K562 (cell line): ENCODE measurements around the gene SCARF2. TPM values are rescaled to one million over a fixed set of nuclear protein-coding genes. Genes with fewer than 3 reads are reported as not detected.

Source experiments
- CSDE1 ChIP-seq, 2 experiments: fragments of 450-650 bp; IDR thresholded peaks; 2 replicates each; pipeline ENCODE4 v1.6.1; 2016; ENCODE audit warnings: mild to moderate bottlenecking in 1 of 2
- CTBP1 ChIP-seq: fragments of 450-650 bp; IDR thresholded peaks from 2 replicates; pipeline ENCODE4 v1.6.1; 2016; ENCODE audit warnings: borderline replicate concordance
- DPF2 ChIP-seq: fragments of 450-650 bp; IDR thresholded peaks from 2 replicates; pipeline ENCODE4 v1.6.1; 2016
- EHMT2 ChIP-seq: fragments of 450-650 bp; IDR thresholded peaks from 2 replicates; pipeline ENCODE4 v1.6.1; 2018; ENCODE audit warnings: antibody characterized with exemption
- ELF4 ChIP-seq: fragments of 450-650 bp; formaldehyde crosslinking; IDR thresholded peaks from 2 replicates; pipeline ENCODE4 v1.4.0; 2022; ENCODE audit warnings: missing genetic modification characterization
- L3MBTL2 ChIP-seq: fragments of 450-650 bp; IDR thresholded peaks from 2 replicates; pipeline ENCODE4 v1.6.1; 2016; ENCODE audit warnings: mild to moderate bottlenecking, moderate library complexity
- MTA2 ChIP-seq: fragments of 450-650 bp; IDR thresholded peaks from 2 replicates; pipeline ENCODE4 v1.6.1; 2016; ENCODE audit warnings: low read depth
- NFE2 ChIP-seq: IDR thresholded peaks from 2 replicates; pipeline ENCODE4 v1.6.1; 2014; ENCODE audit warnings: antibody characterized with exemption, low read depth
- RBM14 ChIP-seq: fragments of 200-400 bp; formaldehyde crosslinking; IDR thresholded peaks from 2 replicates; pipeline ENCODE4 v1.6.1; 2018; ENCODE audit warnings: low read depth, mild to moderate bottlenecking, low read length, moderate library complexity, borderline replicate concordance; ENCODE audit not compliant: insufficient read depth
- SMARCA5 ChIP-seq: fragments of 450-650 bp; IDR thresholded peaks from 2 replicates; pipeline ENCODE4 v1.6.1; 2016
- SUPT5H ChIP-seq: fragments of 450-650 bp; IDR thresholded peaks from 2 replicates; pipeline ENCODE4 v1.6.1; 2016
- TAF7 ChIP-seq: fragments of 450-650 bp; IDR thresholded peaks from 2 replicates; pipeline ENCODE4 v1.6.1; 2016; ENCODE audit warnings: missing genetic modification characterization, missing compliant biosample characterization
- TOE1 ChIP-seq, 2 experiments: fragments of 450-650 bp in 1 of 2; sonication (generic) in 1 of 2; formaldehyde crosslinking in 1 of 2; IDR thresholded peaks; 2 replicates each; pipeline versions ENCODE4 v1.7.1 to v1.8.0; 2016 to 2022; ENCODE audit warnings: borderline replicate concordance in 2 of 2, mild to moderate bottlenecking in 2 of 2, antibody characterized with exemption in 1 of 2, inconsistent platforms in 1 of 2, low read depth in 1 of 2, missing genetic modification reagents in 1 of 2, moderate library complexity in 1 of 2
- ZC3H4 ChIP-seq: sonication (generic); formaldehyde crosslinking; IDR thresholded peaks from 2 replicates; pipeline ENCODE4 v1.9.0; 2021; ENCODE audit warnings: missing genetic modification reagents, borderline replicate concordance
- ZNF146 ChIP-seq: IDR thresholded peaks from one replicate; pipeline ENCODE4 v1.6.1; 2018; ENCODE audit warnings: missing compliant biosample characterization; ENCODE audit not compliant: unreplicated experiment
- ZNF232 ChIP-seq: sonication (generic); formaldehyde crosslinking; IDR thresholded peaks from 2 replicates; pipeline ENCODE4 v1.8.0; 2022; ENCODE audit warnings: mild to moderate bottlenecking, missing genetic modification reagents
- ZNF324 ChIP-seq: fragments of 250-450 bp; sonication (Bioruptor Pico); IDR thresholded peaks from 2 replicates; pipeline ENCODE4 v1.4.0; 2020; ENCODE audit warnings: mild to moderate bottlenecking
- ZNF717 ChIP-seq: fragments of 250-450 bp; sonication (Bioruptor Pico); IDR thresholded peaks from 2 replicates; pipeline ENCODE4 v1.5.0; 2021
- ZNF76 ChIP-seq: fragments of 250-450 bp; sonication (Bioruptor Pico); IDR thresholded peaks from 2 replicates; pipeline ENCODE4 v1.4.0; 2020; ENCODE audit warnings: mild to moderate bottlenecking, moderate library complexity, borderline replicate concordance
- polyA plus RNA-seq, 8 experiments: library from polyadenylated mRNA; depleted of rRNA in 4 of 8; stranded (reverse) in 5 of 8; unstranded in 3 of 8; fragments of >200 nt; fragmentation: Nextera tagmentation in 2 of 8; fragmentation: Illumina TruSeq in 1 of 8; extraction: Ambion mirVana in 2 of 8; extraction: Trizol in 1 of 8; gene quantifications; 2 replicates each; pipeline versions ENCODE4 v1.2.1 to v1.2.3, GENCODE V29; 2011 to 2014; ENCODE audit warnings: inconsistent platforms in 1 of 8, missing spikeins in 1 of 8
- total RNA-seq, 7 experiments: library from RNA; depleted of rRNA in 6 of 7; stranded (reverse); fragments of >200 nt in 6 of 7; fragmentation: Illumina TruSeq in 2 of 7; extraction: Trizol in 2 of 7; gene quantifications; 2 replicates each; pipeline versions ENCODE4 v1.2.1 to v1.2.3, GENCODE V29; 2011 to 2021; ENCODE audit warnings: low replicate concordance in 1 of 7
- TF ChIP-seq, protein P1 (sequence below): fragments of 450-650 bp; formaldehyde crosslinking; IDR thresholded peaks from 2 replicates; pipeline ENCODE4 v1.4.0; 2020; ENCODE audit warnings: mild to moderate bottlenecking, moderate library complexity
- TF ChIP-seq, protein P2 (sequence below): fragments of 250-450 bp; sonication (Bioruptor Pico); IDR thresholded peaks from 2 replicates; pipeline ENCODE4 v1.9.0; 2021; ENCODE audit warnings: mild to moderate bottlenecking
- TF ChIP-seq, protein P3 (sequence below), 2 experiments: fragments of 200-800 bp in 1 of 2; sonication (Bioruptor generic) in 1 of 2; sonication (generic) in 1 of 2; formaldehyde crosslinking in 1 of 2; IDR thresholded peaks in 1 of 2; conservative IDR thresholded peaks in 1 of 2; 2 replicates each; pipeline versions ENCODE4 v1.5.0 to v1.6.1; 2016 to 2020; ENCODE audit warnings: missing compliant biosample characterization in 1 of 2, missing genetic modification characterization in 1 of 2, missing genetic modification reagents in 1 of 2
- TF ChIP-seq, protein P4 (sequence below): fragments of 450-650 bp; formaldehyde crosslinking; IDR thresholded peaks from 2 replicates; pipeline ENCODE4 v1.4.0; 2022; ENCODE audit warnings: missing genetic modification characterization

SCARF2 gene
- total and polyA plus RNA-seq, 9 of the 15 experiments (the other 6 are each of a cell fraction or from before 2014, with no cell fraction given) = 0.06 to 0.32 (median 0.21) TPM; not detected in 5

DNA sequence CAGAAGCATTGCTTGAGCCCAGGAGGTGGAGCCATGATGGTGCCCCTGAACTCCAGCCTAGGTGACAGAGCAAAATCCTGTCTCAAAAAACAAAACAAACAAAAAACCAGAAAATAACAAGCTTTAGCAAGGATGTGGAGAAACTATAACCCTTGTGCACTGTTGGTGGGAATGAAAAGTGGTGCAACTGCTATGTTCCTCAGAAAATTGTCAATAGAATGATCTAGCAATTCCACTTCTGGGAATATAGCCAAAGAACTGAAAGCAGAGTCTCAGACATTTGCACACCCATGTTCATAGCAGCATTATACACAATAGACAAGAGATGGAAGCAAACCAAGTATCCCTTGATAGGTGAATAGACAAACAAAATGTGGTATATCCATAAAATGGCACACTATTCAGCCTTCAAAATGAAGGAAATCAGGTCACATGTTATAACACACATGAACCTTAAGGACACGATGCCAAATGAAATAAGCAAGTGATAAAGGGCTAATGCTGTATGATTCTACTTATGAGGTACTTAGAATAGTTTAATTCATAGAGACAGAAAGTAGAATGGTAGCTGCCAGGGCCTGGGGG is 42.1 kb upstream of the SCARF2 start (continued):
- TF ChIP-seq, protein P1, sequence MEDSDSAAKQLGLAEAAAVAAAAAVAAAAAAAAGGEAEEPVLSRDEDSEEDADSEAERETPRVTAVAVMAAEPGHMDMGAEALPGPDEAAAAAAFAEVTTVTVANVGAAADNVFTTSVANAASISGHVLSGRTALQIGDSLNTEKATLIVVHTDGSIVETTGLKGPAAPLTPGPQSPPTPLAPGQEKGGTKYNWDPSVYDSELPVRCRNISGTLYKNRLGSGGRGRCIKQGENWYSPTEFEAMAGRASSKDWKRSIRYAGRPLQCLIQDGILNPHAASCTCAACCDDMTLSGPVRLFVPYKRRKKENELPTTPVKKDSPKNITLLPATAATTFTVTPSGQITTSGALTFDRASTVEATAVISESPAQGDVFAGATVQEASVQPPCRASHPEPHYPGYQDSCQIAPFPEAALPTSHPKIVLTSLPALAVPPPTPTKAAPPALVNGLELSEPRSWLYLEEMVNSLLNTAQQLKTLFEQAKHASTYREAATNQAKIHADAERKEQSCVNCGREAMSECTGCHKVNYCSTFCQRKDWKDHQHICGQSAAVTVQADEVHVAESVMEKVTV (CRISPR knock-in tag) = no peak
- TF ChIP-seq TAF7 (tag) = no peak
- no peak for TF ChIP-seq RBM14
- peak; percentile 38; the same call in 1 of the 2 replicates for TF ChIP-seq NFE2
- TF ChIP-seq ZC3H4 (CRISPR knock-in tag) = no peak
- peak; percentile 48; the same call in 1 of the 2 replicates for TF ChIP-seq L3MBTL2
- TF ChIP-seq ZNF324 = no peak
- TF ChIP-seq, protein P2, sequence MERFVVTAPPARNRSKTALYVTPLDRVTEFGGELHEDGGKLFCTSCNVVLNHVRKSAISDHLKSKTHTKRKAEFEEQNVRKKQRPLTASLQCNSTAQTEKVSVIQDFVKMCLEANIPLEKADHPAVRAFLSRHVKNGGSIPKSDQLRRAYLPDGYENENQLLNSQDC (CRISPR knock-in tag) = 0 out of 2 replicates have a peak, but pooled peaks have one; percentile 41
- peak; percentile 65 for TF ChIP-seq ZNF146 (CRISPR knock-in tag)
- TF ChIP-seq EHMT2 = 0 out of 2 replicates have a peak, but pooled peaks have one; percentile 43
- TF ChIP-seq, protein P3, sequence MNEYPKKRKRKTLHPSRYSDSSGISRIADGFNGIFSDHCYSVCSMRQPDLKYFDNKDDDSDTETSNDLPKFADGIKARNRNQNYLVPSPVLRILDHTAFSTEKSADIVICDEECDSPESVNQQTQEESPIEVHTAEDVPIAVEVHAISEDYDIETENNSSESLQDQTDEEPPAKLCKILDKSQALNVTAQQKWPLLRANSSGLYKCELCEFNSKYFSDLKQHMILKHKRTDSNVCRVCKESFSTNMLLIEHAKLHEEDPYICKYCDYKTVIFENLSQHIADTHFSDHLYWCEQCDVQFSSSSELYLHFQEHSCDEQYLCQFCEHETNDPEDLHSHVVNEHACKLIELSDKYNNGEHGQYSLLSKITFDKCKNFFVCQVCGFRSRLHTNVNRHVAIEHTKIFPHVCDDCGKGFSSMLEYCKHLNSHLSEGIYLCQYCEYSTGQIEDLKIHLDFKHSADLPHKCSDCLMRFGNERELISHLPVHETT (CRISPR knock-in tag; conservative IDR thresholded peaks at IDR 0.05 in 1 of 2, IDR thresholded peaks at IDR 0.05 in 1 of 2) = no peak
- no peak for TF ChIP-seq TOE1 (IDR thresholded peaks at IDR 0.05; ENCODE audit: borderline replicate concordance)
- TF ChIP-seq TOE1 (CRISPR knock-in tag; IDR thresholded peaks at IDR 0.05; ENCODE audit: borderline replicate concordance, low read depth) = 0 out of 2 replicates have a peak, but pooled peaks have one; percentile 12
- no peak for TF ChIP-seq ELF4
- peak; percentile 62 for TF ChIP-seq SMARCA5
- TF ChIP-seq ZNF717 (CRISPR knock-in tag) = no peak
- 0 out of 2 replicates have a peak, but pooled peaks have one; percentile 16 for TF ChIP-seq SUPT5H
- no peak for TF ChIP-seq ZNF76 (CRISPR knock-in tag)
- TF ChIP-seq, protein P4, sequence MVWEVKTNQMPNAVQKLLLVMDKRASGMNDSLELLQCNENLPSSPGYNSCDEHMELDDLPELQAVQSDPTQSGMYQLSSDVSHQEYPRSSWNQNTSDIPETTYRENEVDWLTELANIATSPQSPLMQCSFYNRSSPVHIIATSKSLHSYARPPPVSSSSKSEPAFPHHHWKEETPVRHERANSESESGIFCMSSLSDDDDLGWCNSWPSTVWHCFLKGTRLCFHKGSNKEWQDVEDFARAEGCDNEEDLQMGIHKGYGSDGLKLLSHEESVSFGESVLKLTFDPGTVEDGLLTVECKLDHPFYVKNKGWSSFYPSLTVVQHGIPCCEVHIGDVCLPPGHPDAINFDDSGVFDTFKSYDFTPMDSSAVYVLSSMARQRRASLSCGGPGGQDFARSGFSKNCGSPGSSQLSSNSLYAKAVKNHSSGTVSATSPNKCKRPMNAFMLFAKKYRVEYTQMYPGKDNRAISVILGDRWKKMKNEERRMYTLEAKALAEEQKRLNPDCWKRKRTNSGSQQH (CRISPR knock-in tag) = peak; percentile 38; the same call in 1 of the 2 replicates
- peak; percentile 53; the same call in 1 of the 2 replicates for TF ChIP-seq DPF2
- TF ChIP-seq MTA2 = no peak
- TF ChIP-seq ZNF232 = no peak
- no peak for TF ChIP-seq CSDE1 (IDR thresholded peaks at IDR 0.05)
- no peak for TF ChIP-seq CTBP1
- TF ChIP-seq, all 486 proteins: peak for 30
